ENCODE results near the gene SERTM2.

Gene SERTM2

DNA sequence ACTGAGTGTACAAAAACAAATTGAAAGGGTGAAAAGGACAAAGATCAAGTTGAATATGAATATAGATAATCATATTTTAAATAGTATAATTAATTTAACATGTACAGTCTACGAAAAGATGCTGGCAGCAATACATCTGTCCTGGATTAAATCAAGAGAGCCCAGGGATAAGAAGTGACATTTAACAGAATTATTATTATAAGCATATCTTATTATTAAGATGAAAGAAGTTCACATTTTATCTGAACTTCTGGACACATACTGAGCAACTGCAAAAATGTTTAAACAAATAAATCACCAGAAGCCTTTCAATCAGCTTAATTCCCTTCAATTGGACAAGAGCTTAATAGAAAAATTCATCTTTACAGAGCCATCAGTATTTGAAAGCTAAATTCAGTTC lies 50.4 kb downstream of the SERTM2 start:
- DNase-seq = no peak

DNA sequence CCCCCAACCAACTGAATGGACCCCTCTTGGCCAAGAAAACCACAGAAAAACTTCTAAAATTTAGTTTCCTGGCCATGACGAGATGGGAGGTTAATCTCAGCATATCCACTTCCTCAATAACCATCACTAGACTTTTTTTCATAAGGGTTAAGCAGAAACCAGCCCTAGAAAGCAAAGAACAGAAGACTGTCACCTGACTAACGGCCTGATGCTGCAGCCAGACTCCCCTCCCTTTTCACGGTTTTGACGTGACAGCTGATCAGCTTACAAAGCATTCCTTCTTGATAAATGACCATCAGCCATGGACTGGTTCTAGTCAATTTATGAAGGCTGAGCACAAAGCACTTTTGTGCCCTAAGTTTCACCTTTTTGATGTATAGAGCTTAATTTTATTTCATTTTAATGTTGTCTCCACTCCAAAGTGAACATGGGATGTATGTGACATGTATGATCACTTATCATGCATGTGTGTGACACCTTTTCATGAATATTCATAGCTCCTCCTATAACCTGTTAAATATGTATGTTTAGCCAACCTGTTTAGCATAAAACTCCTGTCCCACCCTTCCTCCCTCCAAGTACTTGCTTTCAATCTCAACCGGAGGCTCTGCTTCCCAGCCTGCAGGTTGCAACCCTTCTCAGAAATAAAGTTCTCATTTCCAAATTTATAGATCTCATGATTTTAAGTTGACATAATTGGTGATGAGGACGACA lies 56.3 kb downstream of the SERTM2 start:
- no peak for DNase-seq

DNA sequence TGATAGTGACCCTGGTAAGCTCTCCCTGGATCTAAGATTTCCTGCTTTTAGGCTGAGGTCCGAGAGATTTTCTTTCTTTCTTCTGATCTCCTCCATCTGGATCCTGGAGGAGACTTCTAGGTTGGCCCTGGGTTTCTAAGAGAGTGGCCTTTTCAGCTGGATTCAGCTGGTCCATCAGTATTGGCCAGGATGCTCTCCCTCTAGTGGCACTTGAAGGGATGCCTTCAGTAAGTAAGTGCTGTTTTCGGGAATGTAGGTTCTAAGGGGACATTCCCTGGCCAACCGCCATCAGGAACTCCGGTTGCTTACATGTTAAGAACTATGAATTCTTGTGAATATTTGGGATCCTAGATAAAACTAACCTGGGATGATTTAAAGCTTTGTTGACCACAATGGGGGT lies 56.9 kb downstream of the SERTM2 start:
- no peak for DNase-seq

DNA sequence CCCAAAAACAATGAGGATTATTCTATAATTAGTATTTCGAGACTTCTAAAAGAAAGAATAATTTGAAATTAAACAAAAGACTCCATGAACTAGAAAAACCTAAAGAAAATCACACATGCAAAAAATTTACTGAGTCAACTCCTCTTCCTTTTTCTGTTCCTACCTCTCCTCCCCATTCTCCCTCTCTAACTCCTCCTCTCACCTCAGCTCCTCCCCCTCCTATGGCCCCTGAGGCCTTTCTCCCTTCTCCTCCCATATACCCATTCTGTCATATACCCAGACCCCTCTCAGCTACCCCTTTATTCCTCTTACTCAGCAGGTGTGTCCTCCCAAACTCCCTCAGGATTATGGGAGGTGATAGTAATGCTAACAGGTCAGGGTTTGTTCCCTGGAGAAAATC lies 57.4 kb downstream of the SERTM2 start:
- no peak for DNase-seq

All from effector CD4-positive, alpha-beta T cell (primary cell).